ENCODE measurements around the gene RAB20. TPM values are rescaled to one million over a fixed set of nuclear protein-coding genes. Genes with fewer than 3 reads are reported as not detected.

RAB20 gene
- total RNA-seq, 1 donor from 2014 or later: 2.6 TPM

DNA sequence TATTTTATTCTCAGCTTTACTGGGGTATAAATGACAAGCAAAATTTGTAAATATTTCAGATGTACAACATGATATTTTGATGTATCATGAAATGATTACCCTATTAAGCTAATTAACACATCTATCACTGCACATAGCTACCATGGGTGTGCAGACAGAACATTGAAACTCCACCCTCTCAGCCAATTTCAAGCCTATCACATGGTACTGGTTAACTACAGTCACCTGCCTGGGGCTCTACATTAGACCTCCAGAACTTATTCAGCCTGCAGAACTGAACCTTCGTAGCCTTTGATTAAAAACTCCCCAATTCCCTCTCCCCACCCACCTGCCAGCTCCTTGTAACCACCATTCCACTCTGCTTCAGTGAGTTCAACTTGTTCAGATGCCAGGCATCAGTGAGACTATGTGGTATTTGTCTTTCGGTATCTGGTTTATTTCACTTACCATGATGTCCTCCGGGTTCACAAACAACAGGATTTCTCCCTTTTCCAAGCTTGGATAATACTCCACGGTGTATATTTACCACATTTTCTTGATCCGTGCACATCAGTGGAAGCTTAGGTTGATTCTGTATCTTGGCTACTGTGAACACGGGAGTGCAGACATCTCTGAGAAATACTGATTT, 19.2 kb downstream of the RAB20 start:
- Mint-ChIP-seq H3K36me3 (ENCODE audit: low read depth, unreplicated experiment) (peaks cover 2% of the 10 kb centered on the region), H3K4me1 (ENCODE audit: low read depth, unreplicated experiment) (peaks cover 2% of the 10 kb centered on the region), H3K9me3 (ENCODE audit: unreplicated experiment) (peaks cover 3% of the 10 kb centered on the region), H3K27me3 (ENCODE audit: low read depth, unreplicated experiment) (no peaks in the 10 kb centered on the region), H3K27ac (ENCODE audit: unreplicated experiment) (no peak overlapping the region), H3K4me3 (ENCODE audit: unreplicated experiment) (no peak overlapping the region)
- Histone ChIP-seq H3K27me3 (ENCODE audit: insufficient read depth, low read length) (no peaks in the 10 kb centered on the region), H3K9ac (ENCODE audit: low read length) (no peak overlapping the region), H3K4me2 (ENCODE audit: low read length) (no peak overlapping the region), H3K4me3 (ENCODE audit: insufficient read depth, low read depth, low read length) (no peak overlapping the region), H3K4me1 (ENCODE audit: insufficient read depth, low read length) (peaks cover 7% of the 10 kb centered on the region), H4K20me1 (ENCODE audit: insufficient read depth, low read length) (no peaks in the 10 kb centered on the region), H3K9me3 (ENCODE audit: insufficient read depth, low read depth, low read length) (peaks cover 3% of the 10 kb centered on the region), H3K79me2 (ENCODE audit: insufficient read depth, low read length) (no peaks in the 10 kb centered on the region), H2AFZ (ENCODE audit: low read depth, low read length) (no peak overlapping the region), H3K27ac (ENCODE audit: low read depth, low read length) (no peak overlapping the region), H3K36me3 (ENCODE audit: insufficient read depth, low read length) (no peaks in the 10 kb centered on the region)
- FAIRE-seq (no peak), DNase-seq (ENCODE audit: low read depth) (no peak)
- TF ChIP-seq, protein P1, sequence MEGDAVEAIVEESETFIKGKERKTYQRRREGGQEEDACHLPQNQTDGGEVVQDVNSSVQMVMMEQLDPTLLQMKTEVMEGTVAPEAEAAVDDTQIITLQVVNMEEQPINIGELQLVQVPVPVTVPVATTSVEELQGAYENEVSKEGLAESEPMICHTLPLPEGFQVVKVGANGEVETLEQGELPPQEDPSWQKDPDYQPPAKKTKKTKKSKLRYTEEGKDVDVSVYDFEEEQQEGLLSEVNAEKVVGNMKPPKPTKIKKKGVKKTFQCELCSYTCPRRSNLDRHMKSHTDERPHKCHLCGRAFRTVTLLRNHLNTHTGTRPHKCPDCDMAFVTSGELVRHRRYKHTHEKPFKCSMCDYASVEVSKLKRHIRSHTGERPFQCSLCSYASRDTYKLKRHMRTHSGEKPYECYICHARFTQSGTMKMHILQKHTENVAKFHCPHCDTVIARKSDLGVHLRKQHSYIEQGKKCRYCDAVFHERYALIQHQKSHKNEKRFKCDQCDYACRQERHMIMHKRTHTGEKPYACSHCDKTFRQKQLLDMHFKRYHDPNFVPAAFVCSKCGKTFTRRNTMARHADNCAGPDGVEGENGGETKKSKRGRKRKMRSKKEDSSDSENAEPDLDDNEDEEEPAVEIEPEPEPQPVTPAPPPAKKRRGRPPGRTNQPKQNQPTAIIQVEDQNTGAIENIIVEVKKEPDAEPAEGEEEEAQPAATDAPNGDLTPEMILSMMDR (IDR thresholded peaks at IDR 0.05; ENCODE audit: insufficient read depth, low read depth, low read length): no peak
- no peak for TF ChIP-seq EZH2 (IDR thresholded peaks at IDR 0.05; ENCODE audit: insufficient read depth, low read length)

DNA sequence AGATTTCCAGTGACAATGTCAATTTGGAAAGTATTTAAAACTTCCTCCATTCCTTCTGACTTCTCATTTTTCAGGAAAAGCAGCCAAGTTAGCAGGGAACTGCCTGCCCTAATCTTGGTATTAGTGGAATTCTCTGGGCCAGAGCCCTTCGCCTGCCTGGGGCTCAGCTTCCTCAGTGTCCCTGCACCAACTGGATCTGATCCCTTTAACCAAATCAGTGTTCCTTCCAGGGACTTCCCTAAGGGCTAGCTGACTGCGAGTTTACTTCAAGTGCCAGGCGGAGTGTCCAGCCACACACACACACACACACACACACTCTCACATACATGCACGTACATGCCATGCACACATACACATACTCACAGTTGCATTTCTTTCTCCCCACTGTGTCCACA, 20.0 kb downstream of the RAB20 start:
- H3K9me3 ChIP-seq (ENCODE audit: insufficient read depth, low read depth, low read length): peaks cover 3% of the 10 kb centered on the region
- Mint-ChIP-seq H3K36me3 (ENCODE audit: low read depth, unreplicated experiment) (peaks cover 2% of the 10 kb centered on the region), H3K27me3 (ENCODE audit: low read depth, unreplicated experiment) (no peaks in the 10 kb centered on the region), H3K4me1 (ENCODE audit: low read depth, unreplicated experiment) (peaks cover 2% of the 10 kb centered on the region), H3K27ac (ENCODE audit: unreplicated experiment) (no peak overlapping the region), H3K9me3 (ENCODE audit: unreplicated experiment) (peaks cover 3% of the 10 kb centered on the region), H3K4me3 (ENCODE audit: unreplicated experiment) (no peak overlapping the region)
- H3K4me3 ChIP-seq (ENCODE audit: insufficient read depth, low read depth, low read length): no peak overlapping the region
- H3K4me2 ChIP-seq (ENCODE audit: low read length): no peak overlapping the region
- no peaks in the 10 kb centered on the region for H4K20me1 ChIP-seq (ENCODE audit: insufficient read depth, low read length)
- H3K79me2 ChIP-seq (ENCODE audit: insufficient read depth, low read length): no peaks in the 10 kb centered on the region
- DNase-seq (ENCODE audit: low read depth) (peak; percentile 18), FAIRE-seq (no peak)
- H3K4me1 ChIP-seq (ENCODE audit: insufficient read depth, low read length): peaks cover under 1% of the 10 kb centered on the region
- H3K9ac ChIP-seq (ENCODE audit: low read length): no peak overlapping the region
- no peak overlapping the region for H3K27ac ChIP-seq (ENCODE audit: low read depth, low read length)
- H3K27me3 ChIP-seq (ENCODE audit: insufficient read depth, low read length): no peaks in the 10 kb centered on the region
- H2AFZ ChIP-seq (ENCODE audit: low read depth, low read length): no peak overlapping the region
- no peaks in the 10 kb centered on the region for H3K36me3 ChIP-seq (ENCODE audit: insufficient read depth, low read length)
- TF ChIP-seq, protein P1 (IDR thresholded peaks at IDR 0.05; ENCODE audit: insufficient read depth, low read depth, low read length): no peak
- no peak for TF ChIP-seq EZH2 (IDR thresholded peaks at IDR 0.05; ENCODE audit: insufficient read depth, low read length)

DNA sequence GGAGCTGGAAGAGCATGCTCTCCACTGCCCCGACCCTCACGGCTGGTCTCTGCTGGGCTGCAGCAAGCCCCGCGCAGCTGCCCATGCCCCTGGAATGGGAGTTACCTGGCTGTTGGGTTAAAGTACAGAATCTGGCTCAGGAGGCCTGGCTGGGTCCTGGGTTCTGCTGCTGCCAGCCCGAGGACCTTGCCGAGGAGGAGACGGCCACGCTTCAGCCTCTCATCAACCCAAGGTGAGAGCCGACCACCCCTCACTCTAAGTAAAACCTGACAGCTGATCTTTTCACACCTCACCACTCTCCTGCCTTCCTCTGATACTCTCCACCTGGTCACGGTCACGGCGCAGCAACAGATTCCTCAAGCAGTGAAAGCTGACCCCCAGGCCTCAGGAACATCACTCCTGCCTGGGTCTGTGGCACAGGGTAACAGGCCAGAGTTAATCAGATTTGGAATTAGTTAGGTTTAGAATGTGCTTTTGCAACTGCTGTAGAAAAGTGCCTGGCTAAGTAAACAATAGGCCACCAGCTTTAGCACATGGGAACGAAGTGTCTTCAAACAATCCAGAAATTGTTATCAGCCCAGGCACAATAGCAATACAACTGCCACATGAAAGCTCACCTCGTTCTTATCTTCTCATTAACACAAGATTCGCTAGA, 20.5 kb downstream of the RAB20 start:
- no peaks in the 10 kb centered on the region for H3K36me3 ChIP-seq (ENCODE audit: insufficient read depth, low read length)
- H3K27ac ChIP-seq (ENCODE audit: low read depth, low read length): no peak overlapping the region
- no peak overlapping the region for H3K4me2 ChIP-seq (ENCODE audit: low read length)
- peaks cover 3% of the 10 kb centered on the region for H3K9me3 ChIP-seq (ENCODE audit: insufficient read depth, low read depth, low read length)
- TF ChIP-seq, protein P1 (IDR thresholded peaks at IDR 0.05; ENCODE audit: insufficient read depth, low read depth, low read length): no peak
- no peak for TF ChIP-seq EZH2 (IDR thresholded peaks at IDR 0.05; ENCODE audit: insufficient read depth, low read length)
- H3K9me3 Mint-ChIP-seq (ENCODE audit: unreplicated experiment): peaks cover 3% of the 10 kb centered on the region
- H3K36me3 Mint-ChIP-seq (ENCODE audit: low read depth, unreplicated experiment): peaks cover 2% of the 10 kb centered on the region
- H3K27me3 Mint-ChIP-seq (ENCODE audit: low read depth, unreplicated experiment): no peaks in the 10 kb centered on the region
- no peak overlapping the region for H3K9ac ChIP-seq (ENCODE audit: low read length)
- no peaks in the 10 kb centered on the region for H4K20me1 ChIP-seq (ENCODE audit: insufficient read depth, low read length)
- H3K4me1 ChIP-seq (ENCODE audit: insufficient read depth, low read length): no peaks in the 10 kb centered on the region
- no peaks in the 10 kb centered on the region for H3K79me2 ChIP-seq (ENCODE audit: insufficient read depth, low read length)
- H3K27ac Mint-ChIP-seq (ENCODE audit: unreplicated experiment): no peak overlapping the region
- H2AFZ ChIP-seq (ENCODE audit: low read depth, low read length): no peak overlapping the region
- no peak overlapping the region for H3K4me3 Mint-ChIP-seq (ENCODE audit: unreplicated experiment)
- H3K4me3 ChIP-seq (ENCODE audit: insufficient read depth, low read depth, low read length): no peak overlapping the region
- peaks cover 2% of the 10 kb centered on the region for H3K4me1 Mint-ChIP-seq (ENCODE audit: low read depth, unreplicated experiment)
- no peaks in the 10 kb centered on the region for H3K27me3 ChIP-seq (ENCODE audit: insufficient read depth, low read length)
- no peak for DNase-seq (ENCODE audit: low read depth)
- FAIRE-seq: no peak

Data from astrocyte (in vitro differentiated cells and primary cell).